ENCODE data around the gene TJP1.

TJP1 gene

DNA sequence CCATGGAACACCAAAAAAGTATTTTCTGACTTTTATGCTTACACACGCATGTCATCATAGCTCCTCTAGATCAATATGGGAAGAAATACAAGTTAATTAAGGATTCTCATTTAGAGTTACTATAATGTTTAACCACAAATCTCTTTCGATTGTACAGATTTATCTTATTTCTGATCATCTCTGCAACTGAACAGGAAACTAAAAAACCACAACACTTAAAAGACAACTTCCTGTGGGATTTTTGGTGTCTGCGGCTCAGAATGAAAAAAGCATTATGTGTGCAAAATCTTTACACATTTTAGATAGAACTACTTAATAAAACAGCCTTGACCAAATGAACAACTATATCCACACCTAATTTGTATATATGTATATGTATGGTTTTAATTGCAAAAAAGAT is 3.0 kb upstream of the TJP1 start:
- TF ChIP-seq, protein P1, sequence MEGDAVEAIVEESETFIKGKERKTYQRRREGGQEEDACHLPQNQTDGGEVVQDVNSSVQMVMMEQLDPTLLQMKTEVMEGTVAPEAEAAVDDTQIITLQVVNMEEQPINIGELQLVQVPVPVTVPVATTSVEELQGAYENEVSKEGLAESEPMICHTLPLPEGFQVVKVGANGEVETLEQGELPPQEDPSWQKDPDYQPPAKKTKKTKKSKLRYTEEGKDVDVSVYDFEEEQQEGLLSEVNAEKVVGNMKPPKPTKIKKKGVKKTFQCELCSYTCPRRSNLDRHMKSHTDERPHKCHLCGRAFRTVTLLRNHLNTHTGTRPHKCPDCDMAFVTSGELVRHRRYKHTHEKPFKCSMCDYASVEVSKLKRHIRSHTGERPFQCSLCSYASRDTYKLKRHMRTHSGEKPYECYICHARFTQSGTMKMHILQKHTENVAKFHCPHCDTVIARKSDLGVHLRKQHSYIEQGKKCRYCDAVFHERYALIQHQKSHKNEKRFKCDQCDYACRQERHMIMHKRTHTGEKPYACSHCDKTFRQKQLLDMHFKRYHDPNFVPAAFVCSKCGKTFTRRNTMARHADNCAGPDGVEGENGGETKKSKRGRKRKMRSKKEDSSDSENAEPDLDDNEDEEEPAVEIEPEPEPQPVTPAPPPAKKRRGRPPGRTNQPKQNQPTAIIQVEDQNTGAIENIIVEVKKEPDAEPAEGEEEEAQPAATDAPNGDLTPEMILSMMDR (IDR thresholded peaks at IDR 0.05) = no peak
- Histone ChIP-seq H3K36me3 (no peaks in the 10 kb centered on the region), H3K4me3 (no peak overlapping the region), H3K9me3 (no peaks in the 10 kb centered on the region), H3K4me1 (peaks cover 0 to 29% (median 7%) of the 10 kb centered on the region in 4 donors), H3K27me3 (no peaks in the 10 kb centered on the region), H3K27ac (no peak overlapping the region)
- no peak for DNase-seq
- intact Hi-C loops (cut with DNase I; ENCODE audit: low total_unique reads) = no loop called here

DNA sequence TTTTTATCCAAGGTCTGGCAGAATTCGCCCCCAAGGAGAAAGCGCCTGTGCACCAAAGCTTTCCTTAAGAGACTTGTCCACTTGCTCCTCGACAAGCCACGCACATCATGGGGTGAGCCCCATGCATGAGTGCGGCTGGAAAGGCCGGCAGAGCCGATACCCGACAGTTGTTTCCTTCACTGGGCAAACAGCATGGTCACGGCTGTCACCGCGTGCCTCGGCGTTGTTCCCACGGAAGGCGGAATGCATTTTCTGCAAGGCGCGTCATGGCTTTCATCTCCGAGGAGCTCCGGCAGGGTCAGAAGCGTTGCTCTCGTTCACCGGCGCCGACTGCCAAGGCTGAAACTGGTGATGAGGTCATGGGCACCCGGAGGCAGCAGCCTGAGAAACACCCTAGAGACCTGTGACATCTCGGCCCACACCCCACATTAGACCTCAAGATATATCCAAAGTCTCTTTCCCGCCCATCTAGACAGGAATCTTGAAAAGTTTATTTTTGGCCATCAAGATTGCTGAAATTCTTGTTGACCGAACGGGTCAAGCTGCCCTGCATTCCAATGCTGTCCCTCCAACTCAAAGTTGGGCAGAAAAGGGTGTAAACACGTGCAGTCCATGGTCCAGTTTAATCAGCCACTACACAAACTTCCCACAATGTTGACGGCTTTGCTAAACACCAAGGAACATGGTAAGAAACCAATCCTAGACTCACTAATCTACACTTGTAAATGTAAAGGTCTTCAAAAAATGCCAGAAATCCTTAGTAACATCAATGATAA is 604 bp upstream of the TJP1 start:
- Histone ChIP-seq H3K4me1 (peaks cover 0 to 40% (median 9%) of the 10 kb centered on the region in 4 donors), H3K9me3 (no peaks in the 10 kb centered on the region), H3K4me3 (peak overlapping the region; percentile 81 to 85), H3K27me3 (no peaks in the 10 kb centered on the region), H3K27ac (peak overlapping the region; percentile 90 to 95), H3K36me3 (no peaks in the 10 kb centered on the region)
- peak; percentile 73 to 93 for DNase-seq
- intact Hi-C loops (cut with DNase I; ENCODE audit: low total_unique reads) = loop anchor here (5.0 kb wide), 1 partner anchor 49 kb away; no protein-coding TSS in a partner anchor
- TF ChIP-seq, protein P1 (IDR thresholded peaks at IDR 0.05) = no peak

GRCh38 chr15:29821416-29822099 is 710 bp downstream of the TJP1 start:
- Histone ChIP-seq H3K27me3 (no peaks in the 10 kb centered on the region), H3K36me3 (no peaks in the 10 kb centered on the region), H3K4me3 (peak overlapping the region; percentile 81 to 85), H3K4me1 (peaks cover 0 to 53% (median 9%) of the 10 kb centered on the region in 4 donors), H3K9me3 (no peaks in the 10 kb centered on the region), H3K27ac (peak overlapping the region; percentile 90 to 95)
- TF ChIP-seq, protein P1 (IDR thresholded peaks at IDR 0.05) = peak in 1 of 2 experiments; percentile 20
- peak; percentile 78 to 89 for DNase-seq
- intact Hi-C loops (cut with DNase I; ENCODE audit: low total_unique reads) = loop anchor here (5.0 kb wide), 1 partner anchor 51 kb away; no protein-coding TSS in a partner anchor

DNA sequence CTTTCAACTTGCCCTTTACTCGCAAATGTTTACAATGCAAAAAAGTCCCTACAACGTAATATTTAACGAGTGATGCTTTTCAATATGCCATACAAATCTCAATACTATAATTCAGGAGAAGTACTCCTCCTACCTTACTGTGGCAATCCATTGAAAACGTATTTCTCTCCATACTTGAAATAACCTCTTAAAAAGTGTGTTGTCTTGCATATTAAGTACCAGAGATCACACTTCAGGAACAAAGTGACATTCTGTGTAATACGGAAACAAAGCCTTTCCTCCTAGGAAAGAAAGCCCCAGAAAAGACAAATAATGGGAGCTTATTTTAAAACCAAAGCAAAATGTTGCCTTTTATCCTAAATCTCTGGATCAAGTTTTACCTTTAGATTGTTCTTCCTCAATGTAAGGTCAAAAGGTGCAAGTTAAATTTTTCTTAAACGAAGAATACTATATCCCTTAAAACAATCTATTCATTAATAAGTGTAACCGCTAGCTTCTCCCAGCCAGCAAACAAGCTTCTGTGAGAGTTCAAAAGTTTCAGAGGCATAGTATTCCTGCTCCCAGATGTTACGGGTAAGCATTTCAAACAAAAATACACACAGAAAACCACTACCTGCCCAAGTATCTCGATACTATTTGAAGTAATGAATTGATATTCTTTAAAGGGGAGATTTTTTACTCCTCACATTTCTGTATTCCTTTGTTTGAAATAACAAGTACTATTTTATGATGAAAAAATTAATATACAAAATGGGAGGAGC is 1.7 kb downstream of the TJP1 start:
- H3K9me3 ChIP-seq = no peaks in the 10 kb centered on the region
- peak overlapping the region; percentile 81 to 85 for H3K4me3 ChIP-seq
- intact Hi-C loops (cut with DNase I; ENCODE audit: low total_unique reads) = loop anchor here (5.0 kb wide), 1 partner anchor 52 kb away; no protein-coding TSS in a partner anchor
- H3K36me3 ChIP-seq = no peaks in the 10 kb centered on the region
- H3K27ac ChIP-seq = peak overlapping the region; percentile 90 to 95
- DNase-seq = no peak
- TF ChIP-seq, protein P1 (IDR thresholded peaks at IDR 0.05) = no peak
- peaks cover 0 to 62% (median 18%) of the 10 kb centered on the region in 4 donors for H3K4me1 ChIP-seq
- H3K27me3 ChIP-seq = no peaks in the 10 kb centered on the region

GRCh38 chr15:29819979-29820378 is 2.3 kb downstream of the TJP1 start:
- H3K4me3 ChIP-seq = peak overlapping the region; percentile 81 to 85
- no peaks in the 10 kb centered on the region for H3K27me3 ChIP-seq
- H3K9me3 ChIP-seq = no peaks in the 10 kb centered on the region
- no peaks in the 10 kb centered on the region for H3K36me3 ChIP-seq
- TF ChIP-seq, protein P1 (IDR thresholded peaks at IDR 0.05) = no peak
- H3K27ac ChIP-seq = peak overlapping the region; percentile 90 to 95
- H3K4me1 ChIP-seq = peaks cover 0 to 68% (median 21%) of the 10 kb centered on the region in 4 donors
- intact Hi-C loops (cut with DNase I; ENCODE audit: low total_unique reads) = loop anchor here (5.0 kb wide), 1 partner anchor 52 kb away; no protein-coding TSS in a partner anchor
- no peak for DNase-seq

Measured in tibial artery (tissue), 4 donors.